Measurements from ENCODE around the gene MYLK4.

GRCh38 chr6:2733324-2733723 lies 17.4 kb downstream of the MYLK4 start:
- TF ChIP-seq CTCF (IDR thresholded peaks at IDR 0.05; ENCODE audit: low read depth, low read length, poor library complexity, severe bottlenecking) (no peak), EZH2phosphoT487 (IDR thresholded peaks at IDR 0.05; ENCODE audit: borderline replicate concordance, low read length) (no peak)
